GM23248 (cell line): ENCODE measurements around the gene ZNF280A.

Experiments used
- EZH2 ChIP-seq: fragments of 200-600 bp; sonication (generic); IDR thresholded peaks from 2 replicates; pipeline ENCODE4 v1.6.1; 2018; ENCODE audit warnings: antibody characterized with exemption, mild to moderate bottlenecking; ENCODE audit not compliant: insufficient read depth, poor library complexity, severe bottlenecking
- EZH2phosphoT487 ChIP-seq: fragments of 200-600 bp; sonication (generic); IDR thresholded peaks from 2 replicates; pipeline ENCODE4 v1.6.1; 2018; ENCODE audit warnings: antibody characterized with exemption, moderate library complexity, mild to moderate bottlenecking, low read depth; ENCODE audit not compliant: insufficient read depth

GRCh38 chr22:22519591-22519990 lies 479 bp downstream of the ZNF280A start:
- TF ChIP-seq EZH2 = no peak
- TF ChIP-seq EZH2phosphoT487 = no peak
